Loucy (cell line): ENCODE results near the gene CNDP2.

Source experiments
- H2AFZ ChIP-seq: fragments of 200-600 bp; sonication (generic); 2 replicates; pipeline ENCODE4 v1.6.0; 2016; ENCODE audit warnings: antibody characterized with exemption, mild to moderate bottlenecking, low read length, moderate library complexity
- H3F3A ChIP-seq: fragments of 200-600 bp; 2 replicates; pipeline ENCODE4 v1.6.0; 2016; ENCODE audit warnings: antibody characterized with exemption, low read depth, mild to moderate bottlenecking
- H3K27me3 ChIP-seq: fragments of 200-600 bp; sonication (generic); 2 replicates; pipeline ENCODE4 v1.6.1; 2014; ENCODE audit warnings: low read length, mild to moderate bottlenecking; ENCODE audit not compliant: insufficient read depth, poor library complexity, severe bottlenecking
- H3K36me3 ChIP-seq: fragments of 200-600 bp; sonication (generic); 2 replicates; pipeline ENCODE4 v1.6.1; 2016; ENCODE audit warnings: low read length; ENCODE audit not compliant: insufficient read depth
- H3K4me1 ChIP-seq: fragments of 200-600 bp; sonication (generic); 2 replicates; pipeline ENCODE4 v1.5.1; 2014; ENCODE audit warnings: low read length, mild to moderate bottlenecking; ENCODE audit not compliant: insufficient read depth, poor library complexity, severe bottlenecking
- H3K4me2 ChIP-seq: fragments of 200-600 bp; sonication (generic); 2 replicates; pipeline ENCODE4 v1.6.0; 2014; ENCODE audit warnings: antibody characterized with exemption, low read length, low read depth, mild to moderate bottlenecking; ENCODE audit not compliant: poor library complexity, severe bottlenecking
- H3K4me3 ChIP-seq: fragments of 200-600 bp; sonication (generic); 2 replicates; pipeline ENCODE4 v1.5.1; 2014; ENCODE audit warnings: low read length, mild to moderate bottlenecking, mixed read lengths; ENCODE audit not compliant: poor library complexity, severe bottlenecking
- H3K79me2 ChIP-seq: fragments of 200-600 bp; sonication (generic); 2 replicates; pipeline ENCODE4 v1.6.1; 2014; ENCODE audit warnings: low read length; ENCODE audit not compliant: insufficient read depth
- H3K9ac ChIP-seq: fragments of 200-600 bp; sonication (generic); 2 replicates; pipeline ENCODE4 v1.6.0; 2014; ENCODE audit warnings: mild to moderate bottlenecking, low read depth, low read length, moderate library complexity; ENCODE audit not compliant: poor library complexity, severe bottlenecking
- H3K9me2 ChIP-seq: fragments of 200-600 bp; sonication (generic); replicated peaks from 2 replicates; pipeline ENCODE4 v1.6.1; 2016; ENCODE audit warnings: low read depth, low read length, mixed read lengths
- H3K9me3 ChIP-seq: fragments of 200-600 bp; sonication (generic); 2 replicates; pipeline ENCODE4 v1.6.1; 2014; ENCODE audit warnings: mild to moderate bottlenecking, antibody characterized with exemption, low read length, low read depth; ENCODE audit not compliant: insufficient read depth
- H4K20me1 ChIP-seq: fragments of 200-600 bp; sonication (generic); 2 replicates; pipeline ENCODE4 v1.6.0; 2014; ENCODE audit warnings: antibody characterized with exemption, low read length, mild to moderate bottlenecking; ENCODE audit not compliant: insufficient read depth, poor library complexity, severe bottlenecking
- EZH2phosphoT487 ChIP-seq: fragments of 200-600 bp; IDR thresholded peaks from 2 replicates; pipeline ENCODE4 v1.6.1; 2018; ENCODE audit warnings: antibody characterized with exemption, mild to moderate bottlenecking, moderate library complexity, borderline replicate concordance
- TF ChIP-seq, protein P1 (sequence below): fragments of 200-600 bp; sonication (generic); conservative IDR thresholded peaks from 2 replicates; pipeline ENCODE4 v1.5.1; 2014; ENCODE audit warnings: mild to moderate bottlenecking, antibody characterized with exemption, low read length

Gene CNDP2

DNA sequence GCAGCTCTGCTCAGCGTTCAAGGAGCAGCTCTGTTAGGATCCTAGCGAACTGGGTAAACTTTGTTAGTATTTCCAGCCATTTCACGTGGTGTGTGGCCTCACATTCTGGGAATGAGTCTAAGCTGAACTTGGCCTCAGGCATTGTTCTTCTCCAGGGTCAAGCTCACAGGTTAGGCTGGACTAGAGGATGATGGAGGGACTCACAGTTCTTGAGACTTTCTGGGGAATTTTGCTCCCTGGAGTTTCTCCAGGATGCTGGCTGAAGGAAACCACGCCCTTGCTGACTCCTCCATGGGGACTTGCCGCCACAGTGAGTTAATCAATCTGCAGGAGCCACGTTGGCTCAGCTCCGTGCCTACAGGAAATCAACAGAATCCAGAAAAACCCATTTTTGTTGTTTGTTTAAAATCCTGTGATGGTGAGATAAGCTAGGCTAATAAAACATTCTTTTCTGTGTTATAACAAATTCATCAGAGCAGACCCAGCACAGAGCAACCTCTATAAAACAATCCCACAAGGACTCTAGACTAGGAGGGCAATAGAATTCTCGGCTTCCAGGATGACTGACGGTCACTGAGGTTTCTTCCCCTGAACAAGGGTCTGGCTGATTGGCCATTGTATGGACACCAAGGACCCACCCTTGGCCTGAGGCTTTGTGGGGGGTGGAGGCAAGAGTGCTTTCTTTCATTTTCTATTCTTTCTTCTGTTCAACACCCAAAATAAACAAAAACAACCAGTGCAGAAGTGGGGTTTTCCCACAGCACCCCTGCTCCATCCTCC, 50.8 kb downstream of the CNDP2 start:
- no peaks in the 10 kb centered on the region for H3F3A ChIP-seq
- H4K20me1 ChIP-seq = no peaks in the 10 kb centered on the region
- no peak overlapping the region for H2AFZ ChIP-seq
- H3K9me2 ChIP-seq = no peaks in the 10 kb centered on the region
- no peak overlapping the region for H3K4me3 ChIP-seq
- no peak for TF ChIP-seq EZH2phosphoT487
- TF ChIP-seq, protein P1, sequence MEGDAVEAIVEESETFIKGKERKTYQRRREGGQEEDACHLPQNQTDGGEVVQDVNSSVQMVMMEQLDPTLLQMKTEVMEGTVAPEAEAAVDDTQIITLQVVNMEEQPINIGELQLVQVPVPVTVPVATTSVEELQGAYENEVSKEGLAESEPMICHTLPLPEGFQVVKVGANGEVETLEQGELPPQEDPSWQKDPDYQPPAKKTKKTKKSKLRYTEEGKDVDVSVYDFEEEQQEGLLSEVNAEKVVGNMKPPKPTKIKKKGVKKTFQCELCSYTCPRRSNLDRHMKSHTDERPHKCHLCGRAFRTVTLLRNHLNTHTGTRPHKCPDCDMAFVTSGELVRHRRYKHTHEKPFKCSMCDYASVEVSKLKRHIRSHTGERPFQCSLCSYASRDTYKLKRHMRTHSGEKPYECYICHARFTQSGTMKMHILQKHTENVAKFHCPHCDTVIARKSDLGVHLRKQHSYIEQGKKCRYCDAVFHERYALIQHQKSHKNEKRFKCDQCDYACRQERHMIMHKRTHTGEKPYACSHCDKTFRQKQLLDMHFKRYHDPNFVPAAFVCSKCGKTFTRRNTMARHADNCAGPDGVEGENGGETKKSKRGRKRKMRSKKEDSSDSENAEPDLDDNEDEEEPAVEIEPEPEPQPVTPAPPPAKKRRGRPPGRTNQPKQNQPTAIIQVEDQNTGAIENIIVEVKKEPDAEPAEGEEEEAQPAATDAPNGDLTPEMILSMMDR = no peak
- no peaks in the 10 kb centered on the region for H3K27me3 ChIP-seq
- H3K4me2 ChIP-seq = no peak overlapping the region
- no peaks in the 10 kb centered on the region for H3K4me1 ChIP-seq
- H3K36me3 ChIP-seq = no peaks in the 10 kb centered on the region
- H3K9me3 ChIP-seq = peaks cover 7% of the 10 kb centered on the region; the same call in 1 of the 2 replicates
- no peaks in the 10 kb centered on the region for H3K79me2 ChIP-seq
- H3K9ac ChIP-seq = no peak overlapping the region

DNA sequence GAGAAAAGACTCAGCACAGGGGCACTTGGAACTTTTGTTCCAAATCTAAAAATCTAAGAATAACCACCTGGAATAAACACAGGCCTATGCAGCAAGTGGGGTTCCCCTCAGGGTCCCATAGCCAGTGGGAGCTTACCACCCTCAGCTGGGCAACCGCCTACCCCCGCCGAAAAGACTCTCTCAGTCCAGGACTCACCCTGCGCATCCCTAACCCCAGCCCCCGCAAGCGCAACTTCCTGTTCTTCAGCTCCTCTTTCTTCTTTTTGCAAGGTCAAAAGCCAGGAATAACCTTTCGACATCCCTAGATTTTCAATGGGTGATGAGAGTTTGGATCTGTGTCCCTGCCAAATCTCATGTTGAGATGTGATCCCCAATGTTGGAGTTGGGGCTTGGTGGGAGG, 51.7 kb downstream of the CNDP2 start:
- Histone ChIP-seq H3K4me1 (no peaks in the 10 kb centered on the region), H3K9ac (no peak overlapping the region), H3K9me3 (peaks cover 7% of the 10 kb centered on the region; the same call in 1 of the 2 replicates), H4K20me1 (no peaks in the 10 kb centered on the region), H3K4me3 (no peak overlapping the region), H2AFZ (no peak overlapping the region), H3F3A (no peaks in the 10 kb centered on the region), H3K36me3 (no peaks in the 10 kb centered on the region), H3K27me3 (no peaks in the 10 kb centered on the region), H3K79me2 (no peaks in the 10 kb centered on the region), H3K4me2 (no peak overlapping the region), H3K9me2 (no peaks in the 10 kb centered on the region)
- no peak for TF ChIP-seq EZH2phosphoT487
- TF ChIP-seq, protein P1 = no peak

DNA sequence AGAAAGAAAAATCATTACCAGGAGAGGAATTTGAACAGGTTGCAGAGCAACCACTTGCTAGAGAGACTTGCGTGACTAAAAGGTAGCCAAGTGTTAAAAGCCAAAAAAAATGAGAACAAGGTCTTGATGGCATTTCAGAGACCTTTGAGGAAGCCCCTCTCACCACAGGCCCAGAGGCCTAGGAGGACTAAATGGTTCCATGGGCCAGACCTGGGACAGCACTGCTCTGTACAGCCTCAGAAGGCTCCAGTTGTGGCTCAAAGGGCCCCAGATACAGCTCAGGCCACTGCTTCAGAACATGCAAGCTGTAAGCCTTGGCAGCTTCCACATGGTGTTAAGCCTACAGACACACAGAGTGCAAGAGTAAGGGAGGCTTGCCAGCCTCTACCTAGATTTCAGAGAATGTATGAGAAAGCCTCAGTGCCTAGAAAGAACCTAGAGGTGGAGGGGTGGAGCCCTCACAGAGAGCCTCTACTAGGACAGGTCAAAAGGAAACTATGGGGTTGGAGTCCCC, 53.5 kb downstream of the CNDP2 start:
- H3K9ac ChIP-seq = no peak overlapping the region
- H3K4me1 ChIP-seq = no peaks in the 10 kb centered on the region

More for the DNA sequence above, 53.5 kb downstream of the CNDP2 start:
- Histone ChIP-seq H3K36me3 (no peaks in the 10 kb centered on the region), H2AFZ (no peak overlapping the region), H3F3A (no peaks in the 10 kb centered on the region), H3K4me3 (no peak overlapping the region), H3K9me2 (no peaks in the 10 kb centered on the region), H3K27me3 (no peaks in the 10 kb centered on the region), H3K9me3 (peaks cover 7% of the 10 kb centered on the region; the same call in 1 of the 2 replicates), H4K20me1 (no peaks in the 10 kb centered on the region), H3K79me2 (no peaks in the 10 kb centered on the region), H3K4me2 (no peak overlapping the region)
- TF ChIP-seq, protein P1 = no peak
- TF ChIP-seq EZH2phosphoT487 = no peak
